GM18508 (cell line): Measurements from ENCODE around the gene PCDHGA9.
"Not testable (repeated sequence)": the region's sequence is repeated elsewhere in the genome, so short reads cannot be mapped to it uniquely, and the experiment has no call there.

ENCODE experiments used
- ATAC-seq: cut with Tn5 transposase; IDR thresholded peaks from one replicate; pipeline ENCODE4 v1.9.1; 2021; ENCODE audit warnings: moderate number of reproducible peaks; ENCODE audit not compliant: insufficient read depth, unreplicated experiment

The PCDHGA9 gene

DNA sequence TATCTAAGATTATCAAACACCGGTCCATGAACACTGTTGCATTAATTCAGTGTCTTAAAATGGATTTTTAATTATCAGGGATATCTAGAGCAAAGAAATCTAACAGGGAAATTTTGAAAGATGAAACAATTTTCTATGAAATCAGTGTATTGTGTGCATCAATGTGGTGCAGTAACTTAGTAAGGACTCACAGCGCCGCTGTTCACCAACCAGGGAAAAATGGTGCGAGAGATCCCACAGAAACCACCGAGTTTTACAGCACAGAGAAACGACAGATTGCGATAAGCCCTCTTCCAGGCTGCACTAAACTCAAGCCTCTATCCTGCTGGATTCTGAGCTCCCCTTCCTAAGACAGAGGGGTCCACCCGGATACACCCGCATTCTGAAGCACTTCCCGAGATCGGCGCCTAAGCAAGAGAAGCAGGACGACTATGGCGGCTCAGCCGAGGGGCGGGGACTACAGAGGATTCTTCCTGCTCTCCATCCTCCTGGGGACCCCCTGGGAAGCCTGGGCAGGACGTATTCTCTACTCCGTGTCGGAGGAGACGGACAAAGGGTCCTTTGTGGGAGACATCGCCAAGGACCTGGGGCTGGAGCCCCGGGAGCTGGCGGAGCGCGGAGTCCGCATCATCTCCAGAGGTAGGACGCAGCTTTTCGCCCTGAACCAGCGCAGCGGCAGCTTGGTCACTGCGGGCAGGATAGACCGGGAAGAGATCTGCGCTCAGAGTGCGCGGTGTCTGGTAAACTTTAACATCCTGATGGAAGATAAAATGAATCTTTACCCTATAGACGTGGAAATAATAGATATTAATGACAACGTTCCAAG lies 19.9 kb upstream of the PCDHGA9 start, which contains the start of gene PCDHGA7:
Gene PCDHGA7, plus strand, starts transcription at position 274 of the 826 bp plus-strand sequence. Its CDS starts 158 bp downstream, at position 432.
- no peak for ATAC-seq

- no peak for ATAC-seq
These were observed 19.2 kb upstream of the PCDHGA9 start for GRCh38 chr5:141383345-141383744.

- no peak for ATAC-seq
These were observed 17.9 kb upstream of the PCDHGA9 start for GRCh38 chr5:141384471-141385267.

DNA sequence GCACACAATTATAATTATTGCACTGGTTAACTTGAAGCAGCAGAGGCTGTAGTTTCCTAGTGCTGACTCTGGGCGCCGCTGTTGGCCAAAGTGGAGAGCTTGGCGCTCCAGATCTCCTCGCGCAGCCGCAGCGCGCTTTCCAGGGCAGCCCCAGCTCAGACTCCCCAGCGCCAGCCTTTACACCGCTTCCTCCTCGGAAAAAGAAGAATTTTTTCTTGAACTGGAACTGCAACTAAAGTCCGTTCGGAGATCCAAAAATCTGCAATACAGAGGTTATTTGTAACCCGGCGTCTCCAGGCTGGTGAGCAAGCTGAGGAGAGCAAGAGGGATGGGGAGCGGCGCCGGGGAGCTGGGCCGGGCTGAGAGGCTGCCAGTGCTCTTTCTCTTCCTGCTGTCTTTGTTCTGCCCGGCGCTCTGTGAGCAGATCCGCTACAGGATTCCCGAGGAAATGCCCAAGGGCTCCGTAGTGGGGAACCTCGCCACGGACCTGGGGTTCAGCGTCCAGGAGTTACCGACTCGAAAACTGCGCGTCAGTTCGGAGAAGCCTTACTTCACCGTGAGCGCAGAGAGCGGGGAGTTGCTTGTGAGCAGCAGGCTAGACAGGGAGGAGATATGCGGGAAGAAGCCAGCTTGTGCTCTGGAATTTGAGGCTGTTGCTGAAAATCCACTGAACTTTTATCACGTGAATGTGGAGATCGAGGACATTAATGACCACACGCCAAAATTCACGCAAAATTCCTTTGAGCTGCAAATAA lies 14.8 kb upstream of the PCDHGA9 start, which contains the start of gene PCDHGB4:
Gene PCDHGB4, plus strand, starts transcription at position 142 of the 755 bp plus-strand sequence. Its CDS starts 187 bp downstream, at position 329.
- peak; percentile 89 for ATAC-seq

GRCh38 chr5:141388661-141389060 lies 13.9 kb upstream of the PCDHGA9 start:
- ATAC-seq: no peak

DNA sequence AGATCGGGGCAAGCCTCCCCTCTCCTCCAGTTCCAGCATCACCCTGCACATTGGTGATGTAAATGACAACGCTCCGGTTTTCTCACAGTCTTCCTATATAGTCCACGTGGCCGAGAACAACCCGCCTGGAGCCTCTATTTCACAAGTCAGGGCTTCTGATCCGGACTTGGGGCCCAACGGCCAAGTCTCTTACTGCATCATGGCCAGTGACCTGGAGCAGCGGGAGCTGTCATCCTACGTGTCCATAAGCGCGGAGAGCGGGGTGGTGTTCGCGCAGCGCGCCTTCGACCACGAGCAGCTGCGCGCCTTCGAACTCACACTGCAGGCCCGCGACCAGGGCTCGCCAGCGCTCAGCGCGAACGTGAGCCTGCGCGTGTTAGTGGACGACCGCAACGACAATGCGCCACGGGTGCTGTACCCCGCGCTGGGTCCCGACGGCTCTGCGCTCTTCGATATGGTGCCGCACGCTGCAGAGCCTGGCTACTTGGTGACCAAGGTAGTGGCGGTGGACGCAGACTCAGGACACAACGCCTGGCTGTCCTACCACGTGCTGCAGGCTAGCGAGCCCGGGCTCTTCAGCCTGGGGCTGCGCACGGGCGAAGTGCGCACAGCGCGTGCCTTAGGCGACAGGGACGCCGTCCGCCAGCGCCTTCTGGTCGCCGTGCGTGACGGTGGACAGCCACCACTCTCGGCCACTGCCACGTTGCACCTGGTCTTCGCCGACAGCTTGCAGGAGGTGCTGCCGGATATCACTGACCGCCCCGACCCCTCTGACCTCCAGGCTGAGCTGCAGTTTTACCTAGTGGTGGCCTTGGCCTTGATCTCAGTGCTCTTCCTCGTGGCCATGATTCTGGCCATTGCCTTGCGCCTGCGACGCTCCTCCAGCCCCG lies 13.2 kb upstream of the PCDHGA9 start:
- no peak for ATAC-seq

DNA sequence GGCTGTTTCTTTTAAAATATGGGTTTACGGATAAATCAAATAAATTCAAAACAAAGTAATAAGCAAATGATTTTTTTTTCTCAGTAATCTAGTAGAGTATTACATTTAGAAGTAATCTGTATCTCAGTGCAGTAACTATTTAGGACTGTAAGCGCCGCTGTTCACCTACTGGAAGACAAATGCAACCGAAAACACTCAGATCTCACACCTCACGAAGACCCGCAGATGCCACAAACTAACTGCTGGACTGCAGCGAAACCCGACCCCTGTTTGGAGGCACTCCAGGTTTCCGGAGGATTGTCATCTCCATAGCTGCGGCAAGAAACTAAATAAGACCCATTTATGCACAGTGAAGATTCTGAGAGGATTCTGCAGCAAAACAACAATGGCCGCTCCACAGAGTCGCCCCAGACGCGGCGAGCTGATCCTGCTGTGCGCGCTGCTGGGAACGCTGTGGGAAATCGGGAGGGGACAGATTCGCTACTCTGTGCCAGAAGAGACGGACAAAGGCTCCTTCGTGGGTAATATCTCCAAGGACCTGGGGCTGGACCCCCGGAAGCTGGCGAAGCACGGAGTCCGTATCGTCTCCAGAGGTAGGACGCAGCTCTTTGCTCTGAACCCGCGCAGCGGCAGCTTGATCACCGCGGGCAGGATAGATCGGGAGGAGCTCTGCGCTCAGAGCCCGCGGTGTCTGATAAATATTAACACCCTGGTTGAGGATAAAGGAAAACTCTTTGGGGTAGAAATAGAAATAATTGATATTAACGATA lies 10.0 kb upstream of the PCDHGA9 start, which contains the start of gene PCDHGA8:
Gene PCDHGA8, plus strand, starts transcription at position 205 of the 770 bp plus-strand sequence. Its CDS starts 181 bp downstream, at position 386.
- no peak for ATAC-seq

GRCh38 chr5:141393267-141393666 lies 9.3 kb upstream of the PCDHGA9 start:
- no peak for ATAC-seq

DNA sequence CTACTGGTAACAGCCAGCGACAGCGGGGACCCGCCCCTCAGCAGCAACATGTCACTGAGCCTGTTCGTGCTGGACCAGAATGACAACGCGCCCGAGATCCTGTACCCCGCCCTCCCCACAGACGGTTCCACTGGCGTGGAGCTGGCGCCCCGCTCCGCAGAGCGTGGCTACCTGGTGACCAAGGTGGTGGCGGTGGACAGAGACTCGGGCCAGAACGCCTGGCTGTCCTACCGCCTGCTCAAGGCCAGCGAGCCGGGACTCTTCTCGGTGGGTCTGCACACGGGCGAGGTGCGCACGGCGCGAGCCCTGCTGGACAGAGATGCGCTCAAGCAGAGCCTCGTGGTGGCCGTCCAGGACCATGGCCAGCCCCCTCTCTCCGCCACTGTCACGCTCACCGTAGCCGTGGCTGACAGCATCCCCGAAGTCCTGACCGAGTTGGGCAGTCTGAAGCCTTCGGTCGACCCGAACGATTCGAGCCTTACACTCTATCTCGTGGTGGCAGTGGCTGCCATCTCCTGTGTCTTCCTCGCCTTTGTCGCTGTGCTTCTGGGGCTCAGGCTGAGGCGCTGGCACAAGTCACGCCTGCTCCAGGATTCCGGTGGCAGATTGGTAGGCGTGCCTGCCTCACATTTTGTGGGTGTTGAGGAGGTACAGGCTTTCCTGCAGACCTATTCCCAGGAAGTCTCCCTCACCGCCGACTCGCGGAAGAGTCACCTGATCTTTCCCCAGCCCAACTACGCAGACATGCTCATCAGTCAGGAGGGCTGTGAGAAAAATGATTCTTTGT lies 8.0 kb upstream of the PCDHGA9 start:
- ATAC-seq: not testable (repeated sequence)

GRCh38 chr5:141397756-141398551 lies 4.6 kb upstream of the PCDHGA9 start, which contains the start of gene PCDHGB5:
Gene PCDHGB5 (plus strand): TSS chr5:141397947. CDS start chr5:141398128, 181 bp downstream.
- ATAC-seq: peak; percentile 97

DNA sequence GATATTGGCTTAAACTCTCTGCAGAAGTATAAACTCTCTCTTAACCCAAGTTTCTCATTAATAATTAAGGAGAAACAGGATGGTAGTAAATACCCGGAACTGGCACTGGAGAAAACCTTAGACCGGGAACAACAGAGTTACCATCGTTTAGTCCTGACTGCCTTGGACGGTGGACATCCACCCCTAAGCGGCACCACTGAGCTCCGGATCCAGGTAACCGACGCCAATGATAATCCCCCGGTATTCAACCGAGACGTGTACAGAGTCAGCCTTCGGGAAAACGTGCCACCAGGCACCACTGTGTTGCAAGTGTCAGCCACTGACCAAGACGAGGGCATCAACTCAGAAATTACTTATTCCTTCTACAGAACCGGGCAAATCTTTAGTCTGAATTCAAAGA lies 4.0 kb upstream of the PCDHGA9 start:
- no peak for ATAC-seq

GRCh38 chr5:141399555-141400258 lies 2.9 kb upstream of the PCDHGA9 start:
- ATAC-seq: no peak

DNA sequence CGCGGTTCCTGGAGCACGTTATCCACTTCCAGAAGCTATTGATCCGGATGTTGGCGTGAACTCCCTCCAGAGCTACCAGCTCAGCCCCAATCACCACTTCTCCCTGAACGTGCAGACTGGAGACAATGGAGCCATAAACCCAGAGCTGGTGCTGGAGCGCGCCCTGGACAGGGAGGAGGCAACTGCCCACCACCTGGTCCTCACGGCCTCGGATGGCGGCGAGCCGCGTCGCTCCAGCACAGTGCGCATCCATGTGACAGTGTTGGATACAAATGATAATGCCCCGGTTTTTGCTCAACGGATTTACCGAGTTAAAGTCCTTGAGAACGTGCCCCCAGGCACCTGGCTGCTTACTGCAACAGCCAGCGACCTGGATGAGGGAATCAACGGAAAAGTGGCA lies 809 bp downstream of the PCDHGA9 start:
- no peak for ATAC-seq

- ATAC-seq: not testable (repeated sequence)
These were observed 5.4 kb downstream of the PCDHGA9 start, which contains the start of gene PCDHGB6 for GRCh38 chr5:141407790-141408505. Gene PCDHGB6 (plus strand): TSS chr5:141408021. CDS start chr5:141408203, 182 bp downstream.

- no peak for ATAC-seq
These were observed 7.2 kb downstream of the PCDHGA9 start for GRCh38 chr5:141409598-141410306.
